ENCODE data around the gene PDLIM4.
A peak's percentile ranks its signal among the peaks of the same experiment; 100 is the strongest.

PDLIM4 gene

DNA sequence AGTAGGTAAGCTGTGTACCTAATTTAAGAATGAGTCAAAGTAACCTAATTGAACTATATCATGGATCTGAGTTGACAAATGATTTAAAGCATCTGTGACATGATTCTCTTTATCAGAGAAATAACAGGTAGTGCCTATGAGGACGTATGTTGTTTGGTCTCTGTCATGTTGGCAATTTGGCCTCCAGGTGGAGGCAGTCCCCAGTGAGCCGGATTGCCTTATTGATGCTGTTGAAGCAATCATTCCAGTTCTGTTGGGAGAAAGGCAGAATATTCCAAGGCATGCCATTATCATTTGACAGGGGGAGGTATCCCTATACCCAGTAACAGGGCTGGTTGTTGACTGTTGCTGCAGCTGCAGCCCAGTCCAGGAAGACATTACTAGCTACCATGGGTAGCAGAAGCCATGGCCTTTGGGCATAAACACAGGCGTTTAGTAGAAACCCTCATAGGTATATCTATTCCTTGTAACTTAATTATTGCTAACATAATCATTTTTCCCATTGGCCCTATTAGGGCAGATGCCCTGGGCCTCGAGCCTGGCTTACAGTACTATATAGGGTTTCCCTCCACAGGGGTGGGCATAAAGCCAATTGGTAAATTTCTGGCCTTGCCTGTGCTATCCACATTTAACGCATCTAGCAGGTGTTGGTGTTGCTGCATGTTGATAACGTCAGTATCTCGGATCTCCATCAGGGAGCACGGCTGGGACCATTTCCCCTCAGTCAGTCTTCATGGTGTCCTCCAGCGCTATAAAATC is 24.5 kb downstream of the PDLIM4 start:
- Histone ChIP-seq H3K4me1 (ENCODE audit: insufficient read depth, low read length) (no peaks in the 10 kb centered on the region), H3K36me3 (ENCODE audit: insufficient read depth, low read length) (no peaks in the 10 kb centered on the region), H3K9me3 (ENCODE audit: low read length) (no peaks in the 10 kb centered on the region), H3K4me3 (ENCODE audit: low read depth in 1 of 2, low read length in 2 of 2) (no peak overlapping the region), H3K27me3 (ENCODE audit: control insufficient read depth in 1 of 2, insufficient read depth in 2 of 2, low read length in 2 of 2) (no peaks in the 10 kb centered on the region), H3K27ac (ENCODE audit: low read depth, low read length) (no peak overlapping the region), H3K9ac (ENCODE audit: low read length) (no peak overlapping the region)

DNA sequence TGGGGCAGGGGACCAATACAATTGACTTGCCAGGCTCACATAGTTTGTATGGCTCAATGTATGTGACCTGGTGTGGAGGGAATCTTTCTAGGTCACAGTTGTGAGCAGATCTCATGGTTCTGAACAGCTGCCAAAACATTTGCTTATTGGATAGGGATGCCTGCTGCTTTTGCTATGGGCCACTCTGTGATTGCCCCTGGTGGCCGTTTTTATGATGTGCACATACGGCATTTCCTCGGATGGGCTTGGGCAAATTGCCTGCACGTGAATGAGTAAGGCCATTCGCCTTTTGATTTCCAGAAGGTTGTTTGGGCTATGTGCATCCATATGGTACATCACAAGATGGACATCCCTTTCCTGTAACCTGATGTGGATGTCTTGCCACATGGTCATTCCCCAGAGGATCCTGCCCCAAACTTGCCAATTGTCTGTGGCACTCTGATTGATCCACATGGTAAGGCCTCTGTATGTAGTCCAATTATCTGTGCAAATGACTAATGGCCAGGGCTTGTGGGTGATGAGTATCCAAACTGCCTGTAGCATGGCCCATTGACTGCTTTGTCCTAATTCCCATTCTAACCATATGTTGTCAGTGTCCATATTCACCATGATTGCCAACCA is 26.0 kb downstream of the PDLIM4 start:
- Histone ChIP-seq H3K27ac (ENCODE audit: low read depth, low read length) (no peak overlapping the region), H3K9me3 (ENCODE audit: low read length) (no peaks in the 10 kb centered on the region), H3K27me3 (ENCODE audit: control insufficient read depth in 1 of 2, insufficient read depth in 2 of 2, low read length in 2 of 2) (no peaks in the 10 kb centered on the region), H3K4me3 (ENCODE audit: low read depth in 1 of 2, low read length in 2 of 2) (no peak overlapping the region), H3K9ac (ENCODE audit: low read length) (no peak overlapping the region), H3K4me1 (ENCODE audit: insufficient read depth, low read length) (no peaks in the 10 kb centered on the region), H3K36me3 (ENCODE audit: insufficient read depth, low read length) (no peaks in the 10 kb centered on the region)

DNA sequence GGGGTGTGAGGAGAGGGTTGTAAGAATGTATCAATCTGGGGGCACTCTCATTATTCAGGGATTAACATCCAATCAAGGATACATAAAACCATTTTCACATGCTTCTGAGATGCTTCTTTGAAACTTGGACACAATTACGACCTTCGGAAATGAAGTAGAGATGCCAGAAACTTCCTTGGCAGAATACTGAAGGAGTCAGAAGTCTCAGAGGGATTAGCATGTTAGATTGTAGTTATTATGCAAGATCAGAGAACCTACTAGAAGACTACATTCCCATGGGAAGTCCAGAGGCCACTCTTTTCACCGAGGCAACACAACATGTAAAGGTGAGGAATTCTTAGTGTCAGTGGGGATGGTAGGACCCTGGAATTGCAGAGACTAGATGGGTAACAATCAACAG is 31.6 kb downstream of the PDLIM4 start:
- Histone ChIP-seq H3K27me3 (ENCODE audit: control insufficient read depth in 1 of 2, insufficient read depth in 2 of 2, low read length in 2 of 2) (no peaks in the 10 kb centered on the region), H3K9ac (ENCODE audit: low read length) (no peak overlapping the region)

DNA sequence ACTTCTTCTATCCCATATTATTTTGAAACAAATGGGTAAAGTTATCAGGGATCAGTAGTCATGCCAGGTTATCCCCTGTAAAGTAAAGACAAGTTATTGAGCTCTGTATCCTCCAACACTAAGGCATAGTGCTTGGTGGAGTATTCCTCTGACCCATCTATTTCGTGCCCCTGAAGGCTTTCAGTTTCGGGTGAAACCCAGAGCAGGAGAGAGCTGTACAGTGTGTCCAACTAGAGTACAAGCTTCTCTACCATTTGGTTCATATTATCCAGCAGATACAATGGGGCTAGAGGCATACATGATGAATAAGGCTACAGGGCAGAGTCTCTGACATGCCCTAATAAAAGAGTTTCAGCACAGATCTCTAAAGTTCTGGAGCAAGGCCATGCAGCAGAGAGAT is 33.5 kb downstream of the PDLIM4 start:
- H3K9me3 ChIP-seq (ENCODE audit: low read length): no peaks in the 10 kb centered on the region
- H3K27ac ChIP-seq (ENCODE audit: low read depth, low read length): no peak overlapping the region
- no peaks in the 10 kb centered on the region for H3K27me3 ChIP-seq (ENCODE audit: control insufficient read depth in 1 of 2, insufficient read depth in 2 of 2, low read length in 2 of 2)
- H3K4me1 ChIP-seq (ENCODE audit: insufficient read depth, low read length): peaks cover 19% of the 10 kb centered on the region
- no peaks in the 10 kb centered on the region for H3K36me3 ChIP-seq (ENCODE audit: insufficient read depth, low read length)
- no peak overlapping the region for H3K9ac ChIP-seq (ENCODE audit: low read length)
- H3K4me3 ChIP-seq (ENCODE audit: low read depth in 1 of 2, low read length in 2 of 2): no peak overlapping the region

More for the DNA sequence above, 31.6 kb downstream of the PDLIM4 start:
- peaks cover 7% of the 10 kb centered on the region for H3K4me1 ChIP-seq (ENCODE audit: insufficient read depth, low read length)
- H3K4me3 ChIP-seq (ENCODE audit: low read depth in 1 of 2, low read length in 2 of 2): no peak overlapping the region
- no peaks in the 10 kb centered on the region for H3K9me3 ChIP-seq (ENCODE audit: low read length)
- H3K36me3 ChIP-seq (ENCODE audit: insufficient read depth, low read length): no peaks in the 10 kb centered on the region
- no peak overlapping the region for H3K27ac ChIP-seq (ENCODE audit: low read depth, low read length)

DNA sequence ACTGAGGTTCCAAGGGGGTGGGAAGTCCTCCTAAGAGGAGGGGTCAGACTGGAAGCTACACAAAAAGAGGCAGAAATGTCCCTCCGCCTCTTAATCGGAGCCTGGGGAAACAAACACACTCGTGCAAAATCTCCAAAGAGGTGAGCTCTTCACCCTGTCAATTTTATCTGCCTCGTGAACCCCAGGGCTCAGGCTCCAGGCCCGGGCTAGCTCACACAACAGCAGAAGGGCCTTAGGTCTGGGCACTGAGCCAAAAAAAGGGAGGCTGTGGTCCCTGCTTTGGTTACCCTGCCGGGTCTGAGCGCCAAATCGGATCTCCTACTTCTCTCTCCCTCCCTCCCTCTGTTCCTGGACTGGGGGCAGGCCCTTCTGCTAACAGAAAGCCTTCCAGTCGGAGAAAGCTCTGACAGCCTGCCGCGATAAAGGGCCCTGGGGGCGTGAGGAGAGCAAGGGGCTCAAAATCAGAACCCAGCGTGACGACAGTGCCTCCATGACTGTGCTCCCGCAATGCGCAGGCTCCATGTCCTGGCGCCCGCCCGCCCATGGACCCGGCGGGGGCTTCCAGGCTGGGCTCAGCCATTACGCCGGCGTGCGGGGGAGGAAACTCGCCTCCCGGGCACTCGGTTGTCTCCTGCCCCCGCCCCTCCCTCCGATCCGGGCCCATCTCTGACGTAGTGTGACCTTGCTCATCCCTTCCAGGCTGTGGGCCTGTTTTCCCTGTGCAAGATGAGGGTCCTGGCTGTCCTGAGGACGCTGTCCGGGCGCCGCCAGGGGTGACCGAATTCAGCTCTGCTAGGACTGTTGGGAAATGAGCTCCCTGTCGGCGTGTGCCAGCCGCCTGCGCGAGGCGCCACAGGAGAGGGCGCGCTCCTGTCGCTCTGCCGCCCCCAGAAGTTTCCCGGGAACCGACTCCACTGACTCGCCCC is 35.8 kb downstream of the PDLIM4 start:
- Histone ChIP-seq H3K9ac (ENCODE audit: low read length) (peak overlapping the region; percentile 79), H3K36me3 (ENCODE audit: insufficient read depth, low read length) (no peaks in the 10 kb centered on the region), H3K4me3 (ENCODE audit: low read depth in 1 of 2, low read length in 2 of 2) (peak overlapping the region; percentile 43 to 80), H3K27me3 (ENCODE audit: control insufficient read depth in 1 of 2, insufficient read depth in 2 of 2, low read length in 2 of 2) (no peaks in the 10 kb centered on the region), H3K4me1 (ENCODE audit: insufficient read depth, low read length) (peaks cover 22% of the 10 kb centered on the region), H3K27ac (ENCODE audit: low read depth, low read length) (peak overlapping the region; percentile 87), H3K9me3 (ENCODE audit: low read length) (no peaks in the 10 kb centered on the region)

DNA sequence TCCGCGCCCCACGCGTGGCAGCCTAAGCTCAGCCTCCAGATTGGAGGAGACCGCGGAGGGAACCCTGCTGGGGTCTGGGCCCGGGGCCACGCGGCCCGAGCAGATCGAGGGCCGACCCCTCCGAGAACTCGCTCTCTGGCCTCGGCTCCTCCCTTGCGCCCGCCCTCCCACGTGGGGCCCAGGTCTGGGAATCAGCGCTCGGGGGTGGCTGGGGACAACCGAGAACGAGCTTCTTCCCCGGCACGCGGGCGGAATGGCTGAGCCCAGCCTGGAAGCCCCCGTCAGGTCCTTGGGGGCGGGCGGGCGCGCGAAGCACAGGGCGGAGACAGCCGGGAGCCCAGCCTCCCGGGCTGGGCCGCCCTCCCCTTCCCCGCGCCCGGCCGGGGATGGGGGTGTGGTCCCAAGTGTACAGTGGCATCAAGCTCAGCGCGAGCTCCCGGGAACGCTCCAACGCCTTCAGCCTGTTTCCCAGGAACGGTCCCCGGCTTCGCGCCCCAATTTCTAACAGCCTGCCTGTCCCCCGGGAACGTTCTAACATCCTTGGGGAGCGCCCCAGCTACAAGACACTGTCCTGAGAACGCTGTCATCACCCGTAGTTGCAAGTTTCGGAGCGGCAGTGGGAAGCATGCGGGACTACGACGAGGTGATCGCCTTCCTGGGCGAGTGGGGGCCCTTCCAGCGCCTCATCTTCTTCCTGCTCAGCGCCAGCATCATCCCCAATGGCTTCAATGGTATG is 36.7 kb downstream of the PDLIM4 start, which contains the start of gene SLC22A4:
SLC22A4 (plus strand) TSS at position 403 of the 736 bp plus-strand sequence; CDS start at position 626, 223 bp downstream.
- peak within 1 kb of the TSS; percentile 79 for H3K9ac ChIP-seq (ENCODE audit: low read length)
- peak within 1 kb of the TSS; percentile 87 for H3K27ac ChIP-seq (ENCODE audit: low read depth, low read length)
- no peaks in the 10 kb centered on the region for H3K36me3 ChIP-seq (ENCODE audit: insufficient read depth, low read length)
- H3K4me1 ChIP-seq (ENCODE audit: insufficient read depth, low read length): peaks cover 22% of the 10 kb centered on the region
- peak within 1 kb of the TSS; percentile 58 to 80 for H3K4me3 ChIP-seq (ENCODE audit: low read depth in 1 of 2, low read length in 2 of 2)
- H3K9me3 ChIP-seq (ENCODE audit: low read length): no peaks in the 10 kb centered on the region
- no peaks in the 10 kb centered on the region for H3K27me3 ChIP-seq (ENCODE audit: control insufficient read depth in 1 of 2, insufficient read depth in 2 of 2, low read length in 2 of 2)

DNA sequence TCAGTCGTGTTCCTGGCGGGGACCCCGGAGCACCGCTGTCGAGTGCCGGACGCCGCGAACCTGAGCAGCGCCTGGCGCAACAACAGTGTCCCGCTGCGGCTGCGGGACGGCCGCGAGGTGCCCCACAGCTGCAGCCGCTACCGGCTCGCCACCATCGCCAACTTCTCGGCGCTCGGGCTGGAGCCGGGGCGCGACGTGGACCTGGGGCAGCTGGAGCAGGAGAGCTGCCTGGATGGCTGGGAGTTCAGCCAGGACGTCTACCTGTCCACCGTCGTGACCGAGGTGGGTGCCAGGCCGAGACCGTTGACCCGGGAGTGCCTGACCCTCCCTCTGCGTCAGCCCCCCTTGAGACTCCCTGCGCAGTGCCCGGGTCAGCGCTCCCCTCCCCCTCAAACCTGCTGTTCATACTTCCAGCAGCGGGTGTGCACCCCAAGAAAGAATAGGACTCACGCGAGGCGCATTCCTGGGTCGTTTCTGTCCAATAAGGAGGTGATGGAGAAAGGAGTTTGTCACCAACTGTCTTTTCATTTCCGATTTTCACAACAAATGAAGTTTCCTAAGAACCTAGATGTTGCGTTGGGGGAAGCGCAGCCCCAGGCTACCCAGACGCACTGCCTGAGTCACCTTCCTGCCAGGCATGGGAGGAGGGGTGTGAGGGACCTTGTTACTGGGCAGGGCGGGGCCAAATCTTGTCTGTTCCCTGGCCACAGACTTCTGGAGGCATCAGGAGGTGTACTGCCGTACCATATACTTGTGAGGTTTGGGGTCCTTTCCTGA is 37.4 kb downstream of the PDLIM4 start:
- H3K9me3 ChIP-seq (ENCODE audit: low read length): no peaks in the 10 kb centered on the region
- H3K4me1 ChIP-seq (ENCODE audit: insufficient read depth, low read length): peaks cover 22% of the 10 kb centered on the region

DNA sequence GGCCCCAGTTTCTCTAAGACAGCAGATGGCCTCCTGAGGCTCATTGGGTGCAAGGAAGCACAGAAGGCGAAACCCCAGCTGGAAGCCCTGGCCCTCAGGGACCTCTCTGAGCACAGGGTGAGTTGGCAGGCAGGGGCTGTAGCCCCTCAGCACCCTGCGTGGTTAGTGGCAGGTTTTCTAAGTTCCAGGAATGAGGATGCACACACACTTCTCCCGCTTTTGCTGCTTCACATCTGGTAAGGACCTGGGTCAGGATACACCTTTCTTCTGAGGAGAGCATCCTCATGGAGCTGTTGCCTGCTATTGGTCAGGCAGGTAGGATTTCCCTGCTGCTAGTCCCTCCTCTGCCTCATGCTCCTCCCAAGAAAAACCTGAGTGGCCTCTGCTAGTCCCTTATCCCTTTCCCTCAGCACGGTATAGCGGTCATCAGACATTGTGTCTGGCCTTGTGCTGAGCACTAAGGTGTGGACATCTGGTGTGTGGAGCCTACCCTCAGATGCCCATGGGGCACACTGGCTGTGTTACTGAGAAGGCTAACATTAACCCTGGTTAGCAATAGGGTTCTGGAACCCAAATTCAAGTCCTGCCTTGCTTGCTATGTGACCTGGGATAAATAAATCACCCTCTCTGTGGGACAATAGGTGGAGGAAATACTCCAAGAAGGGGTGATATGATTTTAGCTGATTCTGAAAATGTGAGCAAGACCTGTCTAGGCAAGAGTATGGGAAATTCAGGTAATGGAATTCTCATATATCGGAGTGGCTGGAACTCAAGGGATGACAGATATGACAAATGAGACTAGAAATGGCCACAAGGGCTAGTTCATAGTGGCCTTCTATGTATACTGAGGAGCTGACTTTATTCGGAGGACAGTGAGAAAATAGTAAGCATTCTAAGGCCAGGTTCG is 38.3 kb downstream of the PDLIM4 start:
- peak overlapping the region in 1 of 2 donors; percentile 80 for H3K4me3 ChIP-seq (ENCODE audit: low read depth in 1 of 2, low read length in 2 of 2)
- peaks cover 22% of the 10 kb centered on the region for H3K4me1 ChIP-seq (ENCODE audit: insufficient read depth, low read length)
- no peaks in the 10 kb centered on the region for H3K27me3 ChIP-seq (ENCODE audit: control insufficient read depth in 1 of 2, insufficient read depth in 2 of 2, low read length in 2 of 2)
- H3K36me3 ChIP-seq (ENCODE audit: insufficient read depth, low read length): no peaks in the 10 kb centered on the region
- no peaks in the 10 kb centered on the region for H3K9me3 ChIP-seq (ENCODE audit: low read length)
- H3K27ac ChIP-seq (ENCODE audit: low read depth, low read length): peak overlapping the region; percentile 87
- no peak overlapping the region for H3K9ac ChIP-seq (ENCODE audit: low read length)

More for the DNA sequence above, 37.4 kb downstream of the PDLIM4 start:
- H3K9ac ChIP-seq (ENCODE audit: low read length): peak overlapping the region; percentile 58
- H3K36me3 ChIP-seq (ENCODE audit: insufficient read depth, low read length): no peaks in the 10 kb centered on the region
- no peaks in the 10 kb centered on the region for H3K27me3 ChIP-seq (ENCODE audit: control insufficient read depth in 1 of 2, insufficient read depth in 2 of 2, low read length in 2 of 2)
- peak overlapping the region; percentile 58 to 80 for H3K4me3 ChIP-seq (ENCODE audit: low read depth in 1 of 2, low read length in 2 of 2)
- peak overlapping the region; percentile 87 for H3K27ac ChIP-seq (ENCODE audit: low read depth, low read length)

DNA sequence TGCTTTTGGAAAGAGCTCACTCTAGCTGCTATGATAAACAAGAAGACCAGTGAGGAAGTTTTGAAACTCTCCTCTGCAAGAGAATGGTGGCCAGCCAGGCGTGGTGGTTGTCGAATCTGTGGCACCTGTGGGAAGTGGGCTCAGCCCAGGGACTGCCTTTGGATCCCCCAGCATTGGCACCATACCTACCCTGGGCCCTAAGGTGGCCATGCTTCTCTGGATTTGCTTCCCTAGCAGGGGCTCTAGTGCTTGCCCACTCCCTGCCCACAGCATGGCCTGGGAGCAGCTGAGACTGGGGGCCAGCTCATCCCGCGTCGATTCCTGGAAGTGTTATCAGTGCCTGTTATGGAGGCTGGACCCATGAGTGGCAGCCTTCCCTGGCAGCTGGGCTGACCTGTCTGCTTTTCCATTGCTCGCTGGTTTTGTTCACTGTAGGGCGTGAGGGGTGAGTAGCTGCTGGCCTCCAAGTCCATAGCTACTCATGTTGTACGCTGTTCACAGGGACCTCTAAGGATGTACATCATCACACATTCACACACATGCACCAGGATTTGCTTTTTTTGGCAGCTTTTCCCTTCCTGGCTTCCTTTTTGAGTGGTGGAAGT is 39.0 kb downstream of the PDLIM4 start:
- peaks cover 22% of the 10 kb centered on the region for H3K4me1 ChIP-seq (ENCODE audit: insufficient read depth, low read length)
- H3K4me3 ChIP-seq (ENCODE audit: low read depth in 1 of 2, low read length in 2 of 2): no peak overlapping the region
- H3K27me3 ChIP-seq (ENCODE audit: control insufficient read depth in 1 of 2, insufficient read depth in 2 of 2, low read length in 2 of 2): no peaks in the 10 kb centered on the region
- no peak overlapping the region for H3K27ac ChIP-seq (ENCODE audit: low read depth, low read length)
- no peak overlapping the region for H3K9ac ChIP-seq (ENCODE audit: low read length)
- H3K9me3 ChIP-seq (ENCODE audit: low read length): no peaks in the 10 kb centered on the region
- H3K36me3 ChIP-seq (ENCODE audit: insufficient read depth, low read length): no peaks in the 10 kb centered on the region
